Non-pigmented ciliary epithelial cell (primary cell): Measurements from ENCODE around the gene AMD1.

ENCODE experiments used
- DNase-seq: peaks from one replicate; pipeline ENCODE4 v3.0.0-alpha.2; 2010; ENCODE audit warnings: low read depth

The AMD1 gene

DNA sequence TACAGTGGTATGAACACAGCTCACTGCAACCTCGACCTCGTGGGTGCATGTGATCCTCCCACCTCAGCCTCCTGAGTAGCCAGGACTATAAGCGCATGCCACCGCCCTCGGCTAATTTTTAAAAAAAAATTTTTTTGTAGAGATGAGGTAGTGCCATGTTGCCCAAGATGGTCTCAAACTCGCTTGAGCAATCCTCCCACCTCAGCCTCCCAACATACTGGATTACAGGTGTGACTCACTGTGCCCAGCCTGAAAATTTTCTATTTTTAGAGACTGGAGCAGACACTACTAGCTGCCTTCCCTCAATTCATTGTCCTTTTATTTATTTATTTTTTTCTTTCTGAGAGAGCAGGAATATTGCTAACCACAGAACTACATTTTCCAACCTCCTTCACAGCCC lies 63.6 kb downstream of the AMD1 start:
- DNase-seq = no peak

DNA sequence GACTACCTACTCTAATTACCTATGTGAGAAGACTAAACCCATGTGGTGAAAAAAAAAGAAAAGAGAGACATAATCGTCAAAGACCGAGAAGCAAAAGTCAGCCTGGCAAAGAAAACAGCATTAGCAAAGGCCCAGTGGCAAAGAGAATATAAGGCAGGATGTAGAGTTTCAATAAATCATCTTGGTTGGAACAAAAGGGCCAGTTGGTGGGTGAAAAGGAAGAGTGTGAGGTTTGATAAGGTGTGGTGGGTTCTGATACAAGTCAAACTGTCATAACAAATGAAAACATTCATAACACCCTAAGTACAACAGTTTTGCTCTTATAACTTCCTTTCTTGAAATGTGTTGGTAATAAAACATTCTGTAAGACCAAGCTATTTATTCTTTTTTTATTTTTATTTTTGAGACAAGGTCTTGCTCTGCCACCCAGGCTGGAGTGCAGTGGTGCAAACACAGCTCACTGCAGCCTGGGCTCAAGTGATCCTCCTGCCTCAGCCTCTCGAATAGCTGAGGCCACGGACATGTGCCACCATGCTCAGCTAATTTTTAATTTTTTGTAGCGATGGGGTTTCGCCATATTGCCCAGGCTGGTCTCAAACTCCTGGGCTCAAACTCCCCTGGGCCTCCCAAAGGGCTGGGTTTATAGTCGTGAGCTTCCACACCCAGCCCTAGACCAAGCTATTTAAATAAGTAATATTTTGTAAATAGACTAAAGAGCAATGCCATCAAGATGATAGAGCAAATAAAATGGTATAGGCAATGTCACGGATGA lies 65.0 kb downstream of the AMD1 start:
- DNase-seq = no peak

DNA sequence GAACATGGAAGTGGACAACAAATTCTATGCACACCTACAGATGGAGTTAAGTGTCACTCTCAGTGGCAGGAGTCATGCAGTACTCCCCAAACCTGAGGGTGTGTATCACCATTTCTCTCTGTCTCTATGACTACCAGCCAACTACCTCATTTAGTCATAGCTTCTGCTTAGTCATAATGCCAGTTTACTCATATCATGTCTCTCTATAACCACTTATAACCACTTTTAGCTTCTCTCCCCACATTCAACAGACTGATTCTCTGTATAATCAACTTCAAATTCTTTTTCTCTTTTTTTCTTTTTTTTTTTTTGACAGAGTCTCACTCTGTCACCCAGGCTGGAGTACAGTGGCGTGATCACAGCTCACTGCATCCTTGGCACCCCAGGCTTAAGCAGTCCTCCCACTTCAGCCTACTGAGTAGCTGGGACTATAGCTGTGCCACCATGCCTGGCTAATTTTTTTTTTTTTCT lies 70.1 kb downstream of the AMD1 start:
- peak; percentile 67 for DNase-seq
